ENCODE results near the gene AGAP1.

DNA sequence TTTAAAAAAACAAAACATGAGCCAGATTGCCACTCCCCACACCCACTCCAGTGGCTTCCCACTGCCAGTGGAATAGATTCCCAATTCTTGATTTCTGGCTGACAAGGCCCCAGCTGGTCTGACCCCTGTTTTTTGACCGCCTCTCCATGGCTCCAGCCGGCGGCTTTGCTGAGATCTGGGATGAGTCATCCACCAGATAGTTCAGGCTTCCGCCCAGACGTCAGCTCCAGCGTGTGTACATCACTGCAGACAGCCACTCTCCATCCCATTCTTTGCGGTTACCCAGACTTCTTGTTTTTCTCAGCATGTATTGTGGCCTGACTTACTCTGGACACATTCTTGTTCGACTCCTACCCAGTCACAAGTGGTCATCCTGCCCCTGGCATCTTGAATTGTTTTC lies 446.5 kb downstream of the AGAP1 start:
- TF ChIP-seq, protein P1, sequence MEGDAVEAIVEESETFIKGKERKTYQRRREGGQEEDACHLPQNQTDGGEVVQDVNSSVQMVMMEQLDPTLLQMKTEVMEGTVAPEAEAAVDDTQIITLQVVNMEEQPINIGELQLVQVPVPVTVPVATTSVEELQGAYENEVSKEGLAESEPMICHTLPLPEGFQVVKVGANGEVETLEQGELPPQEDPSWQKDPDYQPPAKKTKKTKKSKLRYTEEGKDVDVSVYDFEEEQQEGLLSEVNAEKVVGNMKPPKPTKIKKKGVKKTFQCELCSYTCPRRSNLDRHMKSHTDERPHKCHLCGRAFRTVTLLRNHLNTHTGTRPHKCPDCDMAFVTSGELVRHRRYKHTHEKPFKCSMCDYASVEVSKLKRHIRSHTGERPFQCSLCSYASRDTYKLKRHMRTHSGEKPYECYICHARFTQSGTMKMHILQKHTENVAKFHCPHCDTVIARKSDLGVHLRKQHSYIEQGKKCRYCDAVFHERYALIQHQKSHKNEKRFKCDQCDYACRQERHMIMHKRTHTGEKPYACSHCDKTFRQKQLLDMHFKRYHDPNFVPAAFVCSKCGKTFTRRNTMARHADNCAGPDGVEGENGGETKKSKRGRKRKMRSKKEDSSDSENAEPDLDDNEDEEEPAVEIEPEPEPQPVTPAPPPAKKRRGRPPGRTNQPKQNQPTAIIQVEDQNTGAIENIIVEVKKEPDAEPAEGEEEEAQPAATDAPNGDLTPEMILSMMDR (IDR thresholded peaks at IDR 0.05; ENCODE audit: poor library complexity, severe bottlenecking) = no peak
- TF ChIP-seq POLR2AphosphoS5 (IDR thresholded peaks at IDR 0.05) = no peak

All from neural cell (in vitro differentiated cells).